C1 segment of cervical spinal cord (tissue), 14 donors: ENCODE data around the gene CDC40.
"Not testable (repeated sequence)": the region's sequence is repeated elsewhere in the genome, so short reads cannot be mapped to it uniquely, and the experiment has no call there.

Source experiments
- DNase-seq, 14 donors: peaks; one replicate each; lab custom pipeline; 2025; lab: John Stamatoyannopoulos, UW

CDC40 gene

DNA sequence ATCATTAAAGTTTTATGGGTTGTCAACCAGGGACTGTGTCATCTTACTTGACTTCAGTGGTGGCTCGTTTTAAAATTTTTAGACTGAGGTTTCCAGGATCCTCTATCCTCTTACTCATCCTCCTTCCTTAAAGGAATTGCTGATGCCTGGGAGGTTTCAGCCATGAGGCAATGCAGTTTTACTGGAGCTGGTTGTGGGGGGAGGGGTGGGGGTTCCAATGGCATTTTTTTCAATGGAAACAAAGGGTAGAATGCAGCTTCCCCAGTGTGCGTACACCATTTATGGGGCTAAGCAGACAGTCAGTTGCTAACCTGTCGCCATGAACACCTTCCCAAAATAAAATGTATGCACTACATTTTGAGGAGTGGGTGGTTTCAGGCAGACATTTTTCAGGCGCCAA is 89.9 kb downstream of the CDC40 start:
- DNase-seq = no peak

DNA sequence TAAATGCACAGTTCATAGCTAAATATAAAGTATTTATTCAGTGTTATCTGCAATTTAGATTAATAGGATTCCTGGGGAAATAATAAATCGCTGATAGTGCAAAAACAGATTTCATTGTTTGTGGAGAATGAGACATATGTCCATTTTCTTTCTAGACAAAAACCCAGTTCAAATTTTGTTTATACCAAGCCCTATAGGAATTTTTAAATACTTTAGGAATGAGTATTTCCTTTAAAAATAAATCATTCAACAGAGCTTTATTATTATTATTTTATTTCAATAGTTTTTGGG is 91.5 kb downstream of the CDC40 start:
- DNase-seq = no peak

DNA sequence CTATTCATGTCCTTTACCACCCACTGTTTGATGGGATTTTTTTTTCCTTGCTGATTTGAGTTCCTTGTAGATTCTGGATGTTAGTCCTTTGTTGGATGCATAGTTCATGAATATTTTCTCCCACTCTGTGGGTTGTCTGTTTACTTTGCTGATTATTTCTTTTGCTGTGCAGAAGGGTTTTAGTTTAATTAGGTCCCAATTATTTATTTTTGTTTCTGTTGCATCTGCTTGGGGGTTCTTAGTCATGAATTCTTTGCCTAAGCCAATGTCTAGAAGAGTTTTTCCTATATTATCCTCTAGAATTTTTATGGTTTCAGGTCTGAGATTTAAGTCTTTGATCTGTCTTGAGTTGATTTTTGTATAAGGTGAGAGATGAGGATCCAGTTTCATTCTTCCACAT is 92.6 kb downstream of the CDC40 start:
- not testable (repeated sequence) for DNase-seq

DNA sequence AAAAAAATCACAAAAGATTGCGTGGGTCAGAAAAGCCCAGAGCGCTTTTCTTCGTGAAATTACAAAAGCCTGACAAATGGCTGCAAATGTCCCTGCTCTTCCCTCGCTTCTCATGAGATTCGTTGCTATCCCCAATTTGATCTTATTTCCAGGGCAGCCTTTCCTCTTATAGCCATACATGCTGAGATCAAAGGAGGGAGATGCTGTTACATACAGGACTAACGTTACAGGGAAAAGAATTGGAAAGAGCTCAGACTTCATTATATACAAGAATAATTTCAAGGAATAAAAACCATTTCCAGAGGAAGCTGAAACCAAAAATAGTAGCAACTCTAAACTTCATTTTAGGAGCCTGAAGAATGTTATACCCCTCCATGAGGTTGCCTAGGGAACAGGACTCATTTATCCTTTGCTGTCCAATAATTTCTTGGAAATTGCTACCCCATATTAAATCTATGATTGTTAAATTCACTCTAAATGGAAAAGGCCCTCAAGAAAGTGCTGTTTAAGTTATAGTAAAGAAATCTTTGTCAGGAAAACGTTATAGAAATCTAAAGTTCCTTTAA is 97.0 kb downstream of the CDC40 start:
- no peak for DNase-seq
